Endodermal cell (in vitro differentiated cells): ENCODE results near the gene LBH. TPM values are rescaled to one million over a fixed set of nuclear protein-coding genes. Genes with fewer than 3 reads are reported as not detected.

Experiments used
- DNase-seq: peaks from one replicate; pipeline ENCODE4 v3.0.0-alpha.2; 2017
- H3K27ac ChIP-seq: 2 replicates; pipeline ENCODE4 v1.5.1; 2013; ENCODE audit warnings: mild to moderate bottlenecking, low read depth, low read length, moderate library complexity
- H3K27me3 ChIP-seq: 2 replicates; pipeline ENCODE4 v1.6.1; 2013; ENCODE audit warnings: mild to moderate bottlenecking, low read length, moderate library complexity; ENCODE audit not compliant: insufficient read depth, control insufficient read depth, poor library complexity, severe bottlenecking
- H3K36me3 ChIP-seq: 2 replicates; pipeline ENCODE4 v1.7.0; 2013; ENCODE audit warnings: mild to moderate bottlenecking, low read length, moderate library complexity; ENCODE audit not compliant: control insufficient read depth, insufficient read depth
- H3K4me1 ChIP-seq: one replicate; pipeline ENCODE4 v1.7.0; 2013; ENCODE audit warnings: low read length; ENCODE audit not compliant: control insufficient read depth, insufficient read depth
- H3K4me3 ChIP-seq: 2 replicates; pipeline ENCODE4 v1.5.1; 2013; ENCODE audit warnings: mild to moderate bottlenecking, low read length, moderate library complexity
- H3K9ac ChIP-seq: 2 replicates; pipeline ENCODE4 v1.6.1; 2013; ENCODE audit warnings: mild to moderate bottlenecking, low read length, moderate library complexity; ENCODE audit not compliant: poor library complexity, severe bottlenecking; ENCODE audit errors: extremely low read depth
- H3K9me3 ChIP-seq: 2 replicates; pipeline ENCODE4 v1.6.1; 2013; ENCODE audit warnings: mild to moderate bottlenecking, low read length, moderate library complexity; ENCODE audit not compliant: control insufficient read depth
- H3K27ac Mint-ChIP-seq: 2 replicates; pipeline ENCODE4 v1.8.0; 2020; ENCODE audit warnings: mixed read lengths
- H3K27me3 Mint-ChIP-seq: 2 replicates; pipeline ENCODE4 v1.8.0; 2021; ENCODE audit warnings: mild to moderate bottlenecking, mixed read lengths; ENCODE audit not compliant: insufficient read depth
- H3K36me3 Mint-ChIP-seq: 2 replicates; pipeline ENCODE4 v1.8.0; 2020; ENCODE audit warnings: low read depth, mixed read lengths
- H3K4me1 Mint-ChIP-seq: 2 replicates; pipeline ENCODE4 v1.8.0; 2020; ENCODE audit warnings: mixed read lengths
- H3K4me3 Mint-ChIP-seq: 2 replicates; pipeline ENCODE4 v1.8.0; 2020; ENCODE audit warnings: mild to moderate bottlenecking, moderate library complexity, mixed read lengths
- H3K9me3 Mint-ChIP-seq: 2 replicates; pipeline ENCODE4 v1.8.0; 2020; ENCODE audit warnings: mild to moderate bottlenecking, mixed read lengths
- WGBS, 2 experiments: methylation state at CpG; one replicate each; pipeline versions ENCODE4 v1.1.5 to v1.1.7; 2013; ENCODE audit warnings: missing lambda C conversion rate in 2 of 2, mixed read lengths in 1 of 2; ENCODE audit not compliant: insufficient coverage in 1 of 2, insufficient read length in 1 of 2; 5-methylcytosine and 5-hydroxymethylcytosine counted together
- total RNA-seq, 2 donors: library from RNA; stranded (reverse); fragmentation: NEBNext Ultra II Directional in 1 of 2; extraction: Animal tissue kit (Norgen Biotek cat#: 25700) in 1 of 2; gene quantifications; 2 replicates in 1 of 2; 3 replicates in 1 of 2; pipeline ENCODE4 v1.2.1, GENCODE V29; 2021
- TF ChIP-seq, protein P1 (sequence below): fragments of 200-600 bp; sonication (generic); conservative IDR thresholded peaks from 2 replicates; pipeline ENCODE4 v1.5.0; 2021; ENCODE audit warnings: antibody characterized with exemption, mild to moderate bottlenecking

Gene LBH
- total RNA-seq, 2 donors from 2014 or later, result 48.0 to 50.0 TPM

DNA sequence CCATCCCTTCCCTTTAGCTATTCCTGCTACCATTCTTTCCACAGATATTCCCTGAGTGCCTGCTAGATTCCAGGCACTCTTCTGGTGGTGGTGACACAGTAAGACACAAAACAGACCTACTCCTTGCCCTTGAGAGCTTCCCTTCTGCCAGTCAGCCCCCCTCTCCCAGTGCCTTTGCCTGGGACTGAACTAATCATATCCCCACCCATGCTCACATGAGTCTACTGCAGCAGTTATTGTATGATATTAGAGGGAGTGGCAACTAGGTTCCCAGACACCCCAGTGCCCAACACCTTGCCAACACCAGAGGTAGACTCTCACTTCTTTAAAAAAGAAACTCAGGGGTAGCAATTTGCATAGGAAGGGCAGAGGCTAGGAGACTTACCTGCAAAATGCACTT is 7.2 kb upstream of the LBH start:
- Histone ChIP-seq H3K4me1 (peaks cover 2% of the 10 kb centered on the region), H3K27ac (no peak overlapping the region), H3K27me3 (peaks cover 23% of the 10 kb centered on the region), H3K9ac (no peak overlapping the region), H3K4me3 (no peak overlapping the region), H3K9me3 (no peaks in the 10 kb centered on the region), H3K36me3 (no peaks in the 10 kb centered on the region)
- Mint-ChIP-seq H3K27me3 (peaks cover 41% of the 10 kb centered on the region), H3K27ac (no peak overlapping the region), H3K9me3 (no peaks in the 10 kb centered on the region), H3K36me3 (no peaks in the 10 kb centered on the region), H3K4me1 (peaks cover 19% of the 10 kb centered on the region), H3K4me3 (no peak overlapping the region)
- TF ChIP-seq, protein P1, sequence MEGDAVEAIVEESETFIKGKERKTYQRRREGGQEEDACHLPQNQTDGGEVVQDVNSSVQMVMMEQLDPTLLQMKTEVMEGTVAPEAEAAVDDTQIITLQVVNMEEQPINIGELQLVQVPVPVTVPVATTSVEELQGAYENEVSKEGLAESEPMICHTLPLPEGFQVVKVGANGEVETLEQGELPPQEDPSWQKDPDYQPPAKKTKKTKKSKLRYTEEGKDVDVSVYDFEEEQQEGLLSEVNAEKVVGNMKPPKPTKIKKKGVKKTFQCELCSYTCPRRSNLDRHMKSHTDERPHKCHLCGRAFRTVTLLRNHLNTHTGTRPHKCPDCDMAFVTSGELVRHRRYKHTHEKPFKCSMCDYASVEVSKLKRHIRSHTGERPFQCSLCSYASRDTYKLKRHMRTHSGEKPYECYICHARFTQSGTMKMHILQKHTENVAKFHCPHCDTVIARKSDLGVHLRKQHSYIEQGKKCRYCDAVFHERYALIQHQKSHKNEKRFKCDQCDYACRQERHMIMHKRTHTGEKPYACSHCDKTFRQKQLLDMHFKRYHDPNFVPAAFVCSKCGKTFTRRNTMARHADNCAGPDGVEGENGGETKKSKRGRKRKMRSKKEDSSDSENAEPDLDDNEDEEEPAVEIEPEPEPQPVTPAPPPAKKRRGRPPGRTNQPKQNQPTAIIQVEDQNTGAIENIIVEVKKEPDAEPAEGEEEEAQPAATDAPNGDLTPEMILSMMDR, result no peak
- no peak for DNase-seq

- peaks cover 22% of the 10 kb centered on the region for H3K4me1 Mint-ChIP-seq
- H3K4me3 ChIP-seq, result no peak overlapping the region
- TF ChIP-seq, protein P1, result no peak
- H3K9ac ChIP-seq, result no peak overlapping the region
- DNase-seq, result peak; percentile 49
- no peak overlapping the region for H3K27ac Mint-ChIP-seq
- peaks cover 40% of the 10 kb centered on the region for H3K27me3 Mint-ChIP-seq
- WGBS, 2 experiments, result 77 to 82% methylated on average over 4 to 8 of the region's 8 CpGs
- H3K27ac ChIP-seq, result no peak overlapping the region
- H3K4me3 Mint-ChIP-seq, result no peak overlapping the region
- H3K9me3 ChIP-seq, result no peaks in the 10 kb centered on the region
- peaks cover 2% of the 10 kb centered on the region for H3K4me1 ChIP-seq
- no peaks in the 10 kb centered on the region for H3K36me3 ChIP-seq
- no peaks in the 10 kb centered on the region for H3K36me3 Mint-ChIP-seq
- no peaks in the 10 kb centered on the region for H3K9me3 Mint-ChIP-seq
- H3K27me3 ChIP-seq, result peaks cover 33% of the 10 kb centered on the region
Measured at GRCh38 chr2:30225131-30225762, 6.1 kb upstream of the LBH start.

DNA sequence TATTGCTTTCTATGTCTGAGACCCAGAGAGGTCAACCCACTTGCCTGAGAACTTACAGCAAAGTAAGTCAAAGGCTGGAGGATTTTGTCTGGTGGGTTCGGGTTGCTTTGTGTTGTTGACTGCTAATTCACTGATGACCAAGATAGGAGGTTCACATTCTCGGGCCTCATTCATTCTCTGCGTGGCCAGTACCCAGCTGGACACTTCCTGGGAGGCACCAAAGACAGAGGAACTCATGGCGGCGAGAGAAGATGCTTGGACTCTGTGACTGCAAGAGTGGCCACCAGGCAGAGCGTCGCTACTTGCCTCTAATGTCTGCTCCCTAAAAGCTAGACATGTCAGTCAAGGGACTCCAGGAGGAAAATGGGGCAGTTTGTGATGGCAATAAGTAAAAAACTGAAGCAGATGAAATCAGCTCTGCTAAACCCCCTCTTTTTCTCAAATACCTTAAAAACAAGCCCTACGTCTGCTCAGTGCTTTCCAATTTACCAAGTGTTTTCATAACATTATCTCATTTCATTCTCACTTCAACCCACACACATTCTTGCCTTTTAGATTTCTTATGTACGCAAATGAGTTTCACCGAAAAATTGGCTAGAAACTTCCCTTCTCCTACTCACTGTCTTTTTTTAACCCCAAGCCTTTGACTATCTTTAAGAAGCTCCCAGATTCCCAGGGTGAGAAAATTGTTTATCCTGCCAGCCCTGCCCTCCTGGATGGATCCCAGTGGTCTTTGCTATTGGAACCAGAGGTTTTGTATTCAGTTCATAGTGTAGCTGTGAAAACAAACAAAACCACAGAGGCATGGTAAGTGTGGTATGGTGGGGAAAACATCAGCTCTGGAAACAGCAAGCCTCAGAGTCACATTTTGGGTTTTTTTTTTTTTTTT is 4.9 kb upstream of the LBH start:
- peaks cover 36% of the 10 kb centered on the region for H3K27me3 Mint-ChIP-seq
- Histone ChIP-seq H3K27me3 (peaks cover 28% of the 10 kb centered on the region), H3K4me3 (no peak overlapping the region), H3K4me1 (no peaks in the 10 kb centered on the region), H3K9ac (no peak overlapping the region), H3K27ac (no peak overlapping the region), H3K36me3 (no peaks in the 10 kb centered on the region), H3K9me3 (no peaks in the 10 kb centered on the region)
- H3K4me1 Mint-ChIP-seq, result peaks cover 28% of the 10 kb centered on the region
- TF ChIP-seq, protein P1, result no peak
- H3K4me3 Mint-ChIP-seq, result no peak overlapping the region
- WGBS, 2 experiments, result 82 to 86% methylated on average over 10 of the region's 10 CpGs
- no peaks in the 10 kb centered on the region for H3K9me3 Mint-ChIP-seq
- H3K27ac Mint-ChIP-seq, result no peak overlapping the region
- no peaks in the 10 kb centered on the region for H3K36me3 Mint-ChIP-seq
- peak; percentile 45 for DNase-seq
